HepG2 (cell line): ENCODE measurements around the gene N4BP2. TPM values are rescaled to one million over a fixed set of nuclear protein-coding genes. Genes with fewer than 3 reads are reported as not detected.

Experiments
- BRD4 ChIP-seq: sonication (generic); formaldehyde crosslinking; IDR thresholded peaks from 2 replicates; pipeline ENCODE4 v1.4.0; 2020; ENCODE audit warnings: missing genetic modification reagents
- DZIP1 ChIP-seq: sonication (generic); formaldehyde crosslinking; IDR thresholded peaks from 2 replicates; pipeline ENCODE4 v1.5.0; 2020; ENCODE audit warnings: mild to moderate bottlenecking, missing genetic modification reagents
- MED13 ChIP-seq: sonication (generic); formaldehyde crosslinking; IDR thresholded peaks from 2 replicates; pipeline ENCODE4 v1.5.0; 2020; ENCODE audit warnings: missing genetic modification reagents
- NFKB2 ChIP-seq: sonication (generic); formaldehyde crosslinking; IDR thresholded peaks from 2 replicates; pipeline ENCODE4 v1.4.0; 2020; ENCODE audit warnings: missing genetic modification reagents, borderline replicate concordance
- RAD21 ChIP-seq: fragments of 450-650 bp; formaldehyde crosslinking; IDR thresholded peaks from 2 replicates; pipeline ENCODE4 v1.5.0; 2020; ENCODE audit warnings: mild to moderate bottlenecking
- RBM39 ChIP-seq: fragments of 200-400 bp; formaldehyde crosslinking; IDR thresholded peaks from one replicate; pipeline ENCODE4 v1.6.1; 2018; ENCODE audit warnings: antibody characterized with exemption, mild to moderate bottlenecking, low read depth, low read length; ENCODE audit not compliant: poor library complexity, severe bottlenecking
- RCOR2 ChIP-seq: IDR thresholded peaks from 2 replicates; pipeline ENCODE4 v1.6.1; 2016; ENCODE audit warnings: missing biosample characterization, missing genetic modification reagents
- RXRA ChIP-seq: sonication (generic); formaldehyde crosslinking; IDR thresholded peaks from 2 replicates; pipeline ENCODE4 v1.5.1; 2020; ENCODE audit warnings: missing genetic modification reagents
- SETDB1 ChIP-seq: sonication (generic); formaldehyde crosslinking; IDR thresholded peaks from 2 replicates; pipeline ENCODE4 v1.5.1; 2020; ENCODE audit warnings: missing genetic modification reagents, mild to moderate bottlenecking, borderline replicate concordance
- ZBTB37 ChIP-seq: sonication (generic); formaldehyde crosslinking; IDR thresholded peaks from 2 replicates; pipeline ENCODE4 v1.4.0; 2020; ENCODE audit warnings: mild to moderate bottlenecking, missing genetic modification reagents
- ZBTB46 ChIP-seq: sonication (generic); formaldehyde crosslinking; IDR thresholded peaks from 2 replicates; pipeline ENCODE4 v1.4.0; 2020; ENCODE audit warnings: mild to moderate bottlenecking, missing genetic modification reagents, borderline replicate concordance
- ZFP91 ChIP-seq: sonication (generic); formaldehyde crosslinking; IDR thresholded peaks from 2 replicates; pipeline ENCODE4 v1.9.0; 2022; ENCODE audit warnings: missing genetic modification reagents, mild to moderate bottlenecking, borderline replicate concordance
- ZNF326 ChIP-seq: sonication (generic); formaldehyde crosslinking; IDR thresholded peaks from 2 replicates; pipeline ENCODE4 v1.4.0; 2020; ENCODE audit warnings: missing genetic modification reagents, borderline replicate concordance
- ZNF512 ChIP-seq: sonication (generic); formaldehyde crosslinking; IDR thresholded peaks from 2 replicates; pipeline ENCODE4 v1.4.0; 2020; ENCODE audit warnings: mild to moderate bottlenecking, missing genetic modification reagents
- ZSCAN5A ChIP-seq: sonication (generic); formaldehyde crosslinking; IDR thresholded peaks from 2 replicates; pipeline ENCODE4 v1.8.0; 2022; ENCODE audit warnings: mild to moderate bottlenecking, missing genetic modification reagents, borderline replicate concordance
- polyA plus RNA-seq, 8 experiments: library from polyadenylated mRNA; depleted of rRNA in 3 of 8; stranded (reverse) in 7 of 8; unstranded in 1 of 8; fragments of >200 nt; fragmentation: Illumina TruSeq in 4 of 8; extraction: Trizol in 4 of 8; gene quantifications; 2 replicates each; pipeline versions ENCODE4 v1.2.1 to v1.2.3, GENCODE V29; 2011 to 2016; ENCODE audit warnings: low read depth in 4 of 8, missing spikeins in 1 of 8, mixed read lengths in 1 of 8; ENCODE audit not compliant: insufficient read depth in 1 of 8
- total RNA-seq, 5 experiments: library from RNA; depleted of rRNA; stranded (reverse); fragments of >200 nt; fragmentation: Illumina TruSeq; extraction: Trizol; gene quantifications; 2 replicates each; pipeline ENCODE4 v1.2.3, GENCODE V29; 2016; ENCODE audit warnings: low read depth in 1 of 5

N4BP2 gene
- total and polyA plus RNA-seq, 2 of the 13 experiments (the other 11 are each of a cell fraction or from before 2014, with no cell fraction given) = 5.6 to 12.9 TPM

GRCh38 chr4:40055863-40056715, 561 bp upstream of the N4BP2 start (continued):
- no peak for TF ChIP-seq ZBTB46 (CRISPR knock-in tag)
- peak; percentile 34 for TF ChIP-seq RBM39
- TF ChIP-seq ZSCAN5A (CRISPR knock-in tag) = no peak
- no peak for TF ChIP-seq SETDB1 (CRISPR knock-in tag)
- no peak for TF ChIP-seq MED13 (CRISPR knock-in tag)
- 0 out of 2 replicates have a peak, but pooled peaks have one; percentile 34 for TF ChIP-seq RAD21 (CRISPR knock-in tag)
- no peak; the same call in 1 of the 2 replicates for TF ChIP-seq BRD4 (CRISPR knock-in tag)
- TF ChIP-seq NFKB2 (CRISPR knock-in tag) = peak; percentile 11; the same call in 1 of the 2 replicates
- 0 out of 2 replicates have a peak, but pooled peaks have one; percentile 44 for TF ChIP-seq ZFP91
- no peak for TF ChIP-seq ZNF512 (CRISPR knock-in tag)
- TF ChIP-seq RCOR2 (CRISPR knock-in tag) = no peak
- TF ChIP-seq ZNF326 (CRISPR knock-in tag) = no peak
- peak; percentile 34 for TF ChIP-seq RXRA (CRISPR knock-in tag)
- TF ChIP-seq DZIP1 (CRISPR knock-in tag) = no peak
- TF ChIP-seq ZBTB37 (CRISPR knock-in tag) = no peak
